SW 1271 (cell line): ENCODE results near the gene PTP4A2.

Experiments
- DNase-seq, 2 experiments: peaks; one replicate each; lab custom pipeline; 2025; lab: John Stamatoyannopoulos, UW

The PTP4A2 gene

GRCh38 chr1:31938184-31938975 lies at the start of gene PTP4A2:
Gene PTP4A2, minus strand, starts transcription at chr1:31938368. Its CDS starts 19,303 bp downstream, at chr1:31919065.
- peak; percentile 86 to 87 for DNase-seq

- DNase-seq: no peak
Observed at GRCh38 chr1:31987135-31987619, 49.0 kb upstream of the PTP4A2 start.

GRCh38 chr1:31985430-31985829 lies 47.3 kb upstream of the PTP4A2 start:
- no peak for DNase-seq

DNA sequence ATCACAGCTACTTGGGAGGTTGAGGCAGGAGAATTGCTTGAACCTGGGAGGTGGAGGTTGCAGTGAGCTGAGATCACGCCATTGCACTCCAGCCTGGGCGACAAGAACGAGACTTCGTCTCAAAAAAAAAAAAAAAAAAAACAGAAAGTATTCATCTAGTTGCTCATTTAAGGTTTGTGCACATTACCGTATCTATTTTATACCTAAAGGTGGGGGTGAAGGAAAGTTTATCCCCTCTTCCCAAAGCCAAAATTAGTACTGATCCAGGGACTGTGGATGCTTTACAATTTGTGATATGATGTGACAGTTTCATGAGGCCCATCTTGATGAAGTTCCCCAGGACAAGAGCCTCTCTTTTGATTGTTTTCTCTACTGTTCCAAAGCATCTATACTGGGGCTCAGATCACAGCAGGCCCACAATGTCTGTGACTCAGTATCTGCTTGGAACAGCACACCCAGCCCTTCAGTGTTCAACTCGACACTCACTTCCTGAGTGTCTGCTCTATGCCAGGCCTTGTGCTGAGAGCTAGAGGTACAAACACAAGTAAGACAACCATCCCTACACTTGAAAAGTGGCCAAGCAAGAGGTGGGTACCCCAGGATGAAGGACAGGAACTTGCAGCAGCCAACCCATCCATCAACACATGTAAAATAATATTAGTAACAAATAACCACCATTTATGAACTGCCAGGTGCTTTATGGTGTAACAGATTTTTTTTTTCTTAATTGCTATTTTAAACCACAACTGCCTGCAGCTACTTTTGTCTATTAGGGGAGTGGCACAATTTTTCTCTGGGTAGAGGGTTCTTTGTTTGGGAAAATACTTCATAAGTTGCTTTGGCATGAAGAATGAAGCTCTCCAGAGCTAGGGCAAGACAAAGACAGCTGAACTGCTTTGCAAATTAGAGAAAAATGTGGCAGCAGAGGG lies 46.5 kb upstream of the PTP4A2 start:
- DNase-seq: no peak

GRCh38 chr1:31981972-31982371 lies 43.8 kb upstream of the PTP4A2 start:
- no peak for DNase-seq

GRCh38 chr1:31981456-31981839 lies 43.3 kb upstream of the PTP4A2 start:
- no peak for DNase-seq

DNA sequence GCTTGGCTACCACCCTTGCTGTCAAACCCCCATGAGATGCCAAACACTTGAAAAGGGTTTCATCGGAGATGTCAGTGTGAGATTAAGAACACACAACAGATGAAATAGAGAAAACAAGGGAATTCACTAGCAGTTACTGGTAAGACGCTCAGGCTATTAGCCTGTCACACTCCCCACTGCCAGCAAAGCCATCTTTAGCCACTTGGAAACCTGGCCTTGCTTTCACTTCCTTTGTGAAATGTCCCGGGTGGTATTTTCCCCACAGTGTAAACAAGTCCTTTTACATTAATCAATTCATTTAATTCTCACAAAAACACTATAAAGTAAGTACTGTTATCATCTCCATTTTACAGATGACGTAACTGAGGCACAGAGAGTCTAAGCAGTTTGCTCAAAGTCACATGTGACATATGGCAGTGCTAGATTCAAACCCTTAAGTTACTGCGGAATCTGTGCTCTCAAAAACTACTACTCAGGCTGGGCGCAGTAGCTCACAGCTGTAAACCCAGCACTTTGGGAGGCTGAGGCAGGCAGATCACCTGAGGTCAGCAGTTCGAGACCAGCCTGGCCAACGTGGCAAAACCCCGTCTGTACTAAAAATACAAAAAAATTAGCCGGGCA lies 42.8 kb upstream of the PTP4A2 start:
- no peak for DNase-seq

- DNase-seq: no peak
Observed at GRCh38 chr1:31978843-31979400, 40.8 kb upstream of the PTP4A2 start.

GRCh38 chr1:31977385-31978131 lies 39.4 kb upstream of the PTP4A2 start:
- DNase-seq: peak in 1 of 2 experiments; percentile 44

- no peak for DNase-seq
Observed at GRCh38 chr1:31976401-31976800, 38.2 kb upstream of the PTP4A2 start.

DNA sequence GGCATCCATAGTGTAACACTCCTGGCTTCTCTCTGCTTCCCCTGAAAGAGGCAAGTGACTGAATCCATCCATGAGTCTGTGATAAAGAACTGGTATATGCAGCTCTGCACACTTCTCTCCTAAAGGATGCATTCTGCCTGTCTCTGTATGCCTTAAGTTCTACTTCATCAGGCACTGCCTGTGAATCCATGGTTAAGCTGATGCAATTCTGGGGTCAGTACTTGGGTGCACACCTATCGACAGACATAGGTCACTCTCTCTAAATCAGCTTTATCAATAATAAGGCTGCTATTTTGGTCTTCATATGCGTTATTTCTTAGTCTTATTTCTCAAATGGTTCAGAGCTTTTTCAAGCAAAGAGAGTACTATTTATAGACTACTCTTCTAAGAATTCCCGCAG lies 32.7 kb upstream of the PTP4A2 start:
- no peak for DNase-seq

GRCh38 chr1:31961536-31961935 lies 23.4 kb upstream of the PTP4A2 start:
- no peak for DNase-seq

DNA sequence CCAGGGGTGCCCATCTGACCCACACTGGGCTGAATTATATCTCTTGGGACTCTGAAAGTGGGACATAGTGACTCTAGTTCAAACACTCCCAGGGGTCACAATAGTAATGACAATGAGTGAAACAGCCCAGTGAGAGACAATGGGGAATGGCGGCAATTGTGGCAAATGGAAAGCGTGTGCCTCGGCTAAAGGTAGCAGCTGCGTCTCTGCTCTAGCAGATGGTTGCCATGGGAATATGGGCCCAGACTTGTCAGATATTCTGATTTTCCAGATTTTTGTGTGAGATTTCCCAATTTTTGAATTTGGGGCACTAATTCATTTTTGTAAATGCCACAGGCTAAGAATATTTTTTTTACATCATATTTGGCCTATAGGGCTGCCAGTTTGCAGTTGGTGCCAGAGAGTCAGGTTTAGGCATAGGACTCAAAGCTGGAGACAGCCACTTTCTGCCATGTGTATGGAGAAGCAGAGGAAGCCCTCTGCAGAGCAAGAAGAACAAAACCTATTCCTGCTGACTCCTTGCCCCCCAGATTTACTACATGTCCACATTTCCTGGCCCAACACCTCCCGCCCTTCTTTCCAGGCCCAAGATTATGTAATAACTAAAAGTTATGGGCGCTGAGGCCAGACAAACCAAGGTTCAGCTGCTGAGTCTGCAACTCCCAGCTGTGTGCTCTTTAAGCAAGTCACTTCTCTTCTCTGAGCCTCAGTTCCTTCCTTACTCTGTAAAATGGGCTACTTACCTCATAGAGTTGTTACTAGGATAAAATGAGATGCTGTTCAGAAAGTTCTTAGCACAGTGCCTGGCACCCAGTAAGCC lies 21.6 kb upstream of the PTP4A2 start:
- DNase-seq: no peak

DNA sequence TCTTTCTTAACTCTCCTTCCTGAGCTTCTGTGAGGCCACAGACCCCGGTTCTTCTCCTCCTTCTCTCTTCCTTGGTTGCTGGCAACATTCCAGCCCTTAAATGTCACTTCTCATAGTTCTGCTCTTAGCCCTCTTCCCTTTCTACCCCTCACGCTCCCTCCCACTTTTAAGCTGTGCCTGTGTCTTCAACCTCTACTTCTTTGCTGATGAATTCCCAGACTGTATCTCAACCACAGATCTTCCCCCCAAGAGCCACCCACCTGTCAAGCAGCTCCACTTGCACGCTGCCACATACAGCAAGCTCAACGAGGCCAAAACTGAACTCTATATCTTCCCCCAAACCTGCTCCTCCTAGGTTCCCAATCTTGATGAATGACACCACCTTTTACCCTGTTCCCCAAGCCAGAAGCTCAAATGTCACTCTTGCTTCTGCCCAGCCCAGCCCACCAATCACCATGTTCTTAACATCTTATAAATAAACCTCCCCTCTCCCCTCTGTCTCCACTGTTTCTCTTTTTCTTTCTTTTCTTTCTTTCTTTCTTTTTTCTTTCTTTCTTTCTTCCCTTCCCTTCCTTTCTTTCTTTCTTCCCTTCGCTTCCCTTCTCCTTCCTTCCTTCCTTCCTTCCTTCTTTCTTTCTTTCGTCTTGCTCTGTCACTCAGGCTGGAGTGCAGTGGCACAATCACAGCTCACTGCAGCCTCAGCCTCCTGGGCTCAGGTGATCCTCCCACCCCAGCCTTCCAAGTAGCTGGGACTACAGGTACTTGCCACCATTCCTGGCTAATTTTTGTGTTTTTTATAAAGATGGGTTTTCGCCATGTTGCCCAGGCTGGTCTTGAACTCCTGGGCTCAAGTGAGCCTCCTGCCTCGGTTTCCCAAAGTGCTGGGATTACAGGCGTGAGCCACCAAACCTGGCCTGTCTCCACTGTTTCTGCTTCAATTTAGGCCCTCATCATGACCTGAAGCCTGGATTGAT lies 19.8 kb upstream of the PTP4A2 start:
- no peak for DNase-seq

- DNase-seq: peak; percentile 54 to 74
Observed at GRCh38 chr1:31955917-31956736, 18.0 kb upstream of the PTP4A2 start.

- DNase-seq: peak in 1 of 2 experiments; percentile 30
Observed at GRCh38 chr1:31954607-31955283, 16.6 kb upstream of the PTP4A2 start.

DNA sequence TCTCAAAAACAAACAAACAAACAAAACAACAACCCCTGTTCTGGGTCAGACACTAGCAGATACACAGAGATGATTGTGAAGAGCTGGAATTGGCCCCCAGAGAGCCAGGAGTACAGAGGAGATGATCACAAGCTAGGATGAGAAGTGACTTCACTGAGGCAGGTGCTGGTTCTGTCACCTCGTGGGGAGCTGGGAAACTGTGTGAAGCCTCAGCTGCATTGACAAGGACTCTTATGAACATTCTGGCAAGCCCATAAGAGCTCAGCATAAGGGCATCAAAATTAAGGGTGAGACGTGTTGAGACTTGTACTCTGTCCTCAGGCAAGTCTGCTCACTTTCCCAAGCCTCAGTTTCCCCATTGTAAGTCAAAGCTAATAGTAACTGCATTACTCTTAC lies 14.7 kb upstream of the PTP4A2 start:
- DNase-seq: no peak

DNA sequence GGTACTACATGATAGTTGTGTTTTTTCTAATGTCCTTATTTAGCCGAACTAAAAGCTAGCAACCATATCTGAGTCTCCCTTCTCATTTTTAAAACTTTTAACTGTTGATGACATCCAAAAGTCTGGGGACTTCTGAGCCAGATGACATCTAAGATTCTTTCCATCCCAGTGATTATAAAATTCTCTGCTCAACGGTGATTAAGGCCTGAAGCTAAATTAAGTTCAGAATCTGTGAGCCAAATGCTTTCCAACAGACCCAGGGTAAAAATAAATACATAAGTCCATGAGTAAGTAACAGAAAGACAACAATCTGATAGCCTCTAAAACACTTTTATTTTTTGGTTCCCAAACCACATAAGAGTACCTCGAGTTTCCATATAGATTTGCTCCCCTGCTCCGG lies 13.1 kb upstream of the PTP4A2 start:
- DNase-seq: no peak
